HG02571 (cell line): ENCODE results near the gene SNCAIP.
"Not testable (repeated sequence)": the region's sequence is repeated elsewhere in the genome, so short reads cannot be mapped to it uniquely, and the experiment has no call there.

Source experiments
- ATAC-seq: cut with Tn5 transposase; IDR thresholded peaks from one replicate; pipeline ENCODE4 v1.9.1; 2021; ENCODE audit warnings: mild to moderate bottlenecking, moderate library complexity; ENCODE audit not compliant: unreplicated experiment

SNCAIP gene

DNA sequence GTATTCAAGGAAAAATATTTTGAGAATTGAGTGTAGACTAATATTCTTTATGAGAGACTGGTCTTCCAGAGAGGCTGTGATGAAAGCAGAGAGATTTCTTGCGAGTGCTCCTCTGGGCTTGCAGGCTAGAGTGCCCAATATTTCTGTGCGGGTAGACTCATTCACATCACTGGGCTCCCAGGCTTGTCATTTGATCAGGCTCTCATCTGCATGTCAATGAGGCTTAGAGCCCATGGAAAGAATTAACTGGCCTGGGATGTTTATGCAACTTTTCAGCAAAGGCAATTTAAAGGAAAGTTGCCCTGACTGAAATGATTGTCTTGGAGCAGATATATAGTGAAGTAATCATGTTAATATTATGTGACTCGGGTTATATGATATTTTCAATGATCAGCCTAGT, 42.3 kb downstream of the SNCAIP start:
- ATAC-seq: no peak

DNA sequence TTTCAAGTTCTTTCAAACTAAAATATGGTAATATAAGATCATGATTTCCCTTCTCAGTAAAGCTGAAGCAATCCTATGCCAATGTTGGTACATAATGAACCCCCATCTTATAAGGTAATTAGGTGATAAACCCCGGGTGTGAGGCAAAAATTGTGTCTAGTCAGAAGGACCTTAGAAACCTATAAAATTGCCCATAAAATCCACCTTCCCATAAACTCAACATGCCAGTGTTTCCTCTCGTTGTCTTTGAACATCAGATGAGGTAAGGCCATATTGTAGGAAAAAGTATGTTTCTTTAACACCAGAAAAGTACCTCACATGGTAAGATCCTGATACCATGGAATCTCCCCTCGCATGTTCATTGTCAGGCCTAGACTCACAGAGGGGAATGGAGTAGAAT, 43.3 kb downstream of the SNCAIP start:
- no peak for ATAC-seq

DNA sequence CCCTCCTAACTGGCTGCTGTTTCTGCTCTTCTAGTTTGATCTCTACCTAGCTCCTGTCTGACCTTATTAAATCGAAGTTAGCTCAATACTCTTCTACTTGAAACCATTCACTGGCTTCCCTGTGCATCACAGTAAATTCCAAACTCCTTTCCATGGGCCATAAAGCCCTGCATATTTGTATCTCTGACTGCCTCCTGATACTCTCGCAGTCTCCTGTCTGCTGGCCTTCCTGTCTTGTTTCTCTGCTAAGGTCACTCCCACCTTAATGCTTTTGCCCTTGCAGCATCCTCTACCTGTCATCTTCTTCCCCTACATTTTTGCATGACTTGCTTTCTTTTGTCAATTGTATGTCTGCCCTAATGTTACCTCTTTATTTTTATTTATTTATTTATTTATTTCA, 44.8 kb downstream of the SNCAIP start:
- no peak for ATAC-seq

DNA sequence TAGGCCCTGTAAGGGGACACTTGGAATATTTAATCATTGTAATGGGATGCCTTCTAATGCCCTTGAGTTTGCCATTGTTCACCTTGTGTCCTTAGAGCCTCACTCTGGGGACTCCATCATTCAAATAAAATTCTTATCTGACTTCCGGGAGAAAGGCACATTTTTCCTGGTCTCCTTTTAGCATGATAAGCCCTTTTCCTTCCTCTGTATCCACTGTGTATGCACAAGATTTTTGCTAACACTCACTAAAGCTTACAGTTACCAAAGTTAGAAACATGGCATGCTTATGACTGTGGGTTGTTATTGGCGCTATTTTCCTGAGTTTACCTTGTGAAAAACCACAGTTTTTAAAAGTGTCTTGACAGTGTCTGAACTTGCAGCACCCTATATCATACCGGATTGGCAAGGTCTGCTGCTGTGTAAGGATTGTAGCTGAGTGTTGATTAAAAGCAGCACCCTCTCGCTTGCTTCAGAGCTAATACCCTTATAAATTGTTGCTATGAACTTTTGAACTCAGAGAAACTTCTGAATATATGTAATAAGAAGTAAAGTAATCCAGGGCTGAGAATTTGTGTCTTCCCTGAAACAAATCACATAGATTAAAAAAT, 46.4 kb downstream of the SNCAIP start:
- no peak for ATAC-seq

DNA sequence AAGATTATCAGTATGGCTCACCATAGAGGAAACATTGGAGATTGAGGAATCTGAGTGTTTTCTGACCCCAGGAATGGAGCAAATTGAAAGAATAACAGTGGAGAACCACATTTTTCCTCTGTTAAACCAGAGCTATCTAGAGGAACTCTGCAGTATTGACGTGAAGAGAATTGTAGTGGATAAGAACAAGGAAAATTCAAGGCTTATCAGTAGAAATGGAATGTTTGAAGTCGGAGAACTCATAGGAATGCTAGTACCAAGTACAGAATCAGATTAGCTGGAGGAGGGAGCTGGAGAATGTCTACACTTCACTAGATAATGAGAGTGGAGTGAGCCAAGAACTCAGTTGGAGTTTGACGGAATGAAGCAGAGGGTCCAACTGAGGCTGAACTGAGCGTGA, 50.3 kb downstream of the SNCAIP start:
- ATAC-seq: no peak

DNA sequence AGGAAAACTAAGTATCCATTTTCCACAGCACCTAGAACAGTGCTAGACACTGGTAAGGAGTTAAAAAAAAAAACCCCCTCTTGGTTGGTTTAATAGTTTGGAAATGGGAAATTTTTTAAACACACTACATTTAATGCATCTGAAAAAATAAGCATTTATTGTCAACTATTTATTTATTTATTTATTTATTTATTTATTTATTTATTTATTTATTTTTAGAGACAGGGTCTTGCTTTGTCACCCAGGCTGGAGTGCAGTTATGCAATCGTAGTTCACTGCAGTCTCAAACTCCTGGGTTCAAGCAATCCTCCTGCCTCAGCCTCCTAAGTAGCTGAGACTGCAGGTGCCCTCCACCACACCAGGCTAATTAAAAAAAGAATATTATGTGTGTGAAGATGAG, 51.6 kb downstream of the SNCAIP start:
- ATAC-seq: no peak

DNA sequence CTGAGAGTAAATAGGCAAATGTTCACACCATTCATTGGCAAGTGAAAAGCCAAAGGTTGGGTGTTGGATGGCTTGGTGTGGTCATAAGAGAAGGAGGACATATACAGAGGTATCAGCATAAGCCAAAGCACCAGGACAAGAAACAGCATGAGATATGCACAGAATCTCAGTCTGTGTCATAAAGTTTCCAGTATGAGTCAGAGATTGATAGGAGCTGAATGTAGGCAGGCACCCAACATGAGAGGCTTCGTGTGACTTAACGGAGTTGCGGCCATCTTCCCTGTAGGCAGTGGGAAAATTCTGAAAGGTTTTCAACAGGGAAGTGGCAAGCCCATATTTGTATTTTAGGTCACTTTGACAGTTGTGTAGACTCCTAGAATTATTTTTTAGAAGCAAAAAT, 54.5 kb downstream of the SNCAIP start:
- no peak for ATAC-seq

DNA sequence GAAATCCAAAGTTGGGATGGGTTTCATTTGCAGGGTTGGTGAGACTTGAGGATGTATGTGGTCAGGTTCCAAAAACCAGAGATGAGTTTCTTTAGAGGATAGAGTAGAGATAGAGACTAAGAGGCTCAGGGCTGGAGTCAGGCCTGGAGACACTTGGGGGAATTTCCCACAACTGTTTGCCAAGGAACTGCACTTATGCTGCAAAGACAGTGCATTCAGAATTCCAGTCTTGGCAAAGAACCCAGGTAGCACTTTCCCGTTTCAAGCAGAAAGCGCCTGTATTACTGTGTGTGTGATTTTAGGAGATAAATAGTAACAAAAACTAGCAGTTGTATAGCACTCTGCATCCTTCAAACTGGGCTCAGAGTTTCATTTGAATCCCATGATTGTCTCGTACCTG, 55.4 kb downstream of the SNCAIP start:
- no peak for ATAC-seq

DNA sequence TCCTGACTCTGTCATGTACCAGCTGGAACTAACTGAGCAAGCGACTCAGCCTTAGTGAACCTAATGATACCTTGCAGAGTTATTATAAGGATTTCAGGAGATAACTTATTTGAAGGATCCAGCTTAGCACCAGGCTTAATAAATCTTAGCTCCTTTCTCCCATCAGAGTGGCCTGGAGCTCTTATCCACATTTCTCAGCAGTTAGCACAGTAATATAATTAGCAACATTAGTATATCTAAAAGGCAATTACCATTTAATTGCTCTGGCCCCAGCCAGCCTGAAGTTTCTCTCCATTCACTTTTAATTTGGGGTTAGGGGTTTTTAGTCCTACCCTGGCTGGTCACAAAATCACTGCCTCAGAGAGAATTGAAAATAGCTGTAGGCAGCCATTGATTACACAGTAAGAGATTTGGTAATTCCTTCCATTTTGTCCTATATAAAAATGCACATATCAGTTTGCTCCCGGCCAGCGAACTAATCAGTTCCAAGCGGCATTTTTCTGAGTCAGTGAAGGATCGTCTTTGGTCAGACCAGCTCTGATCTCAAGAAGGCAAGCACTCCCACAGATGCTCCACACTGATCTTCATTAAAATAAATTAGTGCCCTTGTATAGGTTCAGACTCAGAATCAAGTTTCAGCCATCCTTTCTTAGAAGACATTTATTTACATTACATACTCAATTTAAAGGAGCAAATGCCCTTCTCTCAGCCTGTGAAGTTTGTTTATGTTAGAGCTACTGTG, 56.6 kb downstream of the SNCAIP start:
- ATAC-seq: no peak

DNA sequence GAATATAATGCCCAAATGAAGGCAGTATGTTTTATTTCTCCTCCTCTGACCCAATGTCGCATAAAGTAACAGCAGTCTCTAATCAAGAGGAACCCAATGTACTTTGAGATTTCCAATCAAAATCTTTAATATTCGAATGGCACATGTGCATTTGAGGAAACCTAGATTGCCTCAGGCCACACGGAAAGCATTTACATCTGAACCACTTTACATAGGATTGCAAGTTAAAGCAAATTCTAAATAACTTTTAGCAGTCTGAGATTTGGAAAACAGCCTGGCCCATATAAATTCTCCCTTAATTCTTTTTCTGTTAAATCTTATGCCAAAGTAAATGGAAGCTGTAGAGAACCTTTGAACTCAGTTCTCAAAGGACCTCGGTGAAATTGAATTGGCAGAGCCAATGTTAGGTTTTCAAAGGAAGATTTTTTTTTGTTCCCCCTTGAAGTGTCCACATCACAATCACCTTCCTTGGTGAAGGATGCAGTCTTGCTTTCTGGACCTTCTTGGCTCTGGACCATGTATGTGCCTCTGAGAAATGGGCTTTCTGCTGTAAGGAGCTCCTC, 57.3 kb downstream of the SNCAIP start:
- no peak for ATAC-seq

DNA sequence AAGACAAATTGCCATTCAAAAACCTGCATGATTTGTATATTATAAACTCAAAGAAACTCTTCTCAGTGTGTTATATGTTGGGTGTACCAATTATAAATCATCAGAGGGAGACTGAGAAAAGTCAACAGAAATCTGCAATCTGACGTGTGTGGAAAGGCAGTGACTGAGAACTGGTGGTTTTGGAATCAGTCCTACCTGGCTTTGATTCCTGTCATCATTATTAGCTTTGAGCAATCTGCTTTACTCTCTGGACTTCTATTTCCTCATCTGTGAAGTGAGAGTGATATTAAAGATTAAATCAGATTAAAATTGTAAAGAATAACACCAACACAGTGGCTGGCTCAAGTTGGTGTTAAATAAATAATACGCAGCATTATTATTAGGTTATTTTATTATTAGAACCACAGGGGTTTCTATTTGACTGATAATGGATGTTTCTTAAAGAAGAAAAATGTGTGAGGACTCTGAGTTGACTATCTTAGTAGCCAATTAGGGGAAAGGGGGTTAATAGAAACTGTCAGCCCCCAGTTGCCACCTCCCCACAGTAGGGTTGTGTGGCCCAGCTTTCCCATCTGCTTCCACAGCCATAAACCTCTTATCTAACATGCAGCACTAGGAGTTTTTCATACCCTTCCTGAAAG, 59.6 kb downstream of the SNCAIP start:
- no peak for ATAC-seq

DNA sequence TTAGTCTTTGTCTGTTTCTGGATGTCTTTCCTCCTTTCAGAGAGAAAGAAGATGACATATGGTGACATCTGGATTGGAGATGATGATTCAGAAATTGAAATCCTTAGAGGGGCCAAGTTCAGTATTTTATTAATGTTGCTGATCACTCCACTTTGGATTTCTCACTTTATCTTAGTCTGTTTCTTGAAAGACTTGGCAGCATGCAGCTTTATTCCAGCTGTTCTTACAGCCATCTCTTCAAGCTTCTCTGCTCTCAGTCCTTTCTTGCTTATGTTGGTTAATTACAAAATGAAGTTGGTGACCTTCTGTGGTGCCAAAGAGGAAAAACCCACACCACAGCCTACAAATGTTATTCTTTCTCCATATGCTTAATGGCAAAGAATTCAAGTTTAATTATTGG, 62.1 kb downstream of the SNCAIP start:
- ATAC-seq: no peak

DNA sequence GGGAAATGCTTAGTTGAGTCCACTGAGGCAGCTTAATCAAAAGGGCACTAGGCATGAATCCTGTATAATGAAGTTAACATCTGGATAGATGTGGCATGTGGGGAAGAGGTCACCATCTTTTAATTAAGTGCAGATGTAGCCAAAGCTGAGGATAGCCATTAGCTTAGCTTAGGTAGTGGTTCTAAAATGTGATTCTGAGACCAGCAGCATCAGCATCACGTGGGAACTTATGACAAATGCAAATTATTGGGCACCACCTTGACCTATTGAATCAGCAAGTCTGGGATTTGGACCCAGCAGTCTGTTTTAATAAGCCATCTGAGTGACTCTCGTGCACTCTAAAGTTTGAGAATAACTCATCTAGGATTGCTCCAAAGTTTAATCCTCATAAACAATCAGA, 63.8 kb downstream of the SNCAIP start:
- no peak for ATAC-seq

DNA sequence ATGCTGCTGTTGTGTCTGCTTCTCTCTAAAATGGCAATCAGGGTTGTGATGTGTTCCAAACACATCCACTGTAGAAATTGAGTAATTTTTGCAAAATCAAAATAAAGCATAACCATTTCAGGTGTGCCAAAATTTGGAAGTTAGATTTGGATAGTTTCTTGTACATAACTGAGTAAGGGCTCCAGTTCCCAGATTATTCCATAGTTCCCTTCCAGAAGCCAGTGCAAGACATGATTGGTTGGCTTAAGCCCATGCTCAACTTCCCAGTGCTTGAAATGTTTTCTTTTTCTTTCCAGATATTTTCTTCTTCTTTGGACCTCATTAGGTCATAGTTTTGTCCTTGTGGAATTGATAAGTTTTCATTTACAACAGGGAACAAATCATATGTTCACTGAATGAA, 64.2 kb downstream of the SNCAIP start:
- no peak for ATAC-seq

DNA sequence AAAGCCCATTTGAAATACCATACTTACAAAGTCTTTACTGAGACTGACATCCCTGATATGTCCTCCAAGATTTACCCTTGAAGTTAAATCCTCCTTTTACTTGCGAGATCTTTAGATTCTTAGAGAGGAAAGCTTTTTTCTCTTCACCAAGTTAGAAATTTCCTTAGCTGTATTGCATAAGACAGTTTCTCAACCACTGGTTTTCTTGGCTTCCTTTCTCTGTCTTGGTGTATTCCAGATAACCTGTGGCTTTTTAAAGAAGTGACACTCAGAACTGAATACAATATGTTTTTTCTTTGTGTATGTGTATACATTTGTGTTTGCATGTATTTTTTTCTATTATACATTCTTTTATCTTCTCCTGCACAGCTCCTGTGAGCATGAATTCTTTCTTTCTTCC, 65.0 kb downstream of the SNCAIP start:
- no peak for ATAC-seq

DNA sequence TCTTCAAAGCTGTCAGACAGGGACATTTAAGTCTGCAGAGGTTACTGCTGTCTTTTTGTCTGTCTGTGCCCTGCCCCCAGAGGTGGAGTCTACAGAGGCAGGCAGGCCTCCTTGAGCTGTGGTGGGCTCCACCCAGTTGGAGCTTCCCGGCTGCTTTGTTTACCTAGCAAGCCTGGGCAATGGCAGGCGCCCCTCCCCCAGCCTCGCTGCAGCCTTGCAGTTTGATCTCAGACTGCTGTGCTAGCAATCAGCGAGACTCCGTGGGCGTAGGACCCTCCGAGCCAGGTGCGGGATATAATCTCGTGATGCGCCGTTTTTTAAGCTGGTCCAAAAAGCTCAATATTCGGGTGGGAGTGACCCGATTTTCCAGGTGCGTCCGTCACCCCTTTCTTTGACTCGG, 70.9 kb downstream of the SNCAIP start:
- not testable (repeated sequence) for ATAC-seq

DNA sequence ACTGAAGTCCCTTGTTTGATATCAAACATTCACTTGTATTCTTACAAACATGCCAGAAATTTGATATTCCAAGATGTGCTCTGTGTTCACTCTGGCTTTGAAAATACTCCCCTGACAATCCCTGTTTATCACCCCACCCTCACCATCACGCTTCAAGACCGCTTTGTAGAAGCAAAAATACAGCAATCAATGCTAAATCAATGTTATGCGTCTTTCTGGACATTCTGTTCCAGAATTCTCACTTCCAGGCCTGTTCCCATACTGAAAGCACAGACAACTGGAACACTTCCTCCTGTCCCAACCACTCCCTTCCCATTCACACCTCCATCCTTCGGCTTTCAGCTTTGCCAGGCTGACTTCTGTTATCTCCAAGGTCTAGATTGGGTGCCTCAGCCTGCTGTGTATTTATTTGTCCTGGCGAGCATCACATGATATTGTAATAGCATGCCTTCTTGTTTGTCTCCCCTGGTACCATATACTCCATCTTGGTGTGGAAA, 72.8 kb downstream of the SNCAIP start:
- ATAC-seq: no peak

DNA sequence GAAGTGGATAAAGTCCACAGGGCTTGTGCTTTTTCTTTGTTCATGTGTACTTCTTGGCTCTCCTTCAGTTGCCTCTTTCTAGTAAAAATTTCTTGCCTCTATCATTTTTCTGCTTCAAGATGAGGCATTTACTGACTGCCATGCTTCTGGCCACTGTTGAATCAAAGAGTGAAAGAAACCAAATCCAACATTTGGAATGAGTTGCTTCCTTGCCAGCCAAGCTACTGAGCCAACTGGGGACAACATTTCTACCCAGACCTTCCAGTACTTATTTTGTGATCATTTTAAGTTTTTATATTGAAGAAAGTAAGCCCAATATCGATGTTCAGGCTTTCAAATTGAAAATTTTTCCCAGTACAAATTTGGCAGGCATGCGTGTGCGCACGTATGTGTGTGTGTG, 73.2 kb downstream of the SNCAIP start:
- ATAC-seq: no peak

DNA sequence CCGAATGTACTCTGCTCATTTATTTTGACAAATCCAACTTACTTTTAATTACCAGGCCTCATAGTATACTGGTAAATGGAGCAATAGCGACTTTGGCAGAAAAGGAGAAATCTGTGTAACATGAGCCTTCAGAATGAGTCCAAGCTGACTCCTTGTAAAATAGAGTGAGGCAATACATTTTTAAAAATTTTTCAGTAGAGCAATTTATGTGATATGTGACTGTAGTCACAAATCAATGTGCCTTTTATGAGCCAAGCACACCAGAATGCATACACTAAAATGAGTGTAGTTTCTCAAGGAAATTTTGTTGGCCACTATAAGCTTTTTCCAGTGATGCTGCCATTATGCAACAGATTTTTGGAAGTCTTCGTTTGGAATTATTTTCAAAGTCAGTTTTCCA, 73.8 kb downstream of the SNCAIP start:
- ATAC-seq: no peak

DNA sequence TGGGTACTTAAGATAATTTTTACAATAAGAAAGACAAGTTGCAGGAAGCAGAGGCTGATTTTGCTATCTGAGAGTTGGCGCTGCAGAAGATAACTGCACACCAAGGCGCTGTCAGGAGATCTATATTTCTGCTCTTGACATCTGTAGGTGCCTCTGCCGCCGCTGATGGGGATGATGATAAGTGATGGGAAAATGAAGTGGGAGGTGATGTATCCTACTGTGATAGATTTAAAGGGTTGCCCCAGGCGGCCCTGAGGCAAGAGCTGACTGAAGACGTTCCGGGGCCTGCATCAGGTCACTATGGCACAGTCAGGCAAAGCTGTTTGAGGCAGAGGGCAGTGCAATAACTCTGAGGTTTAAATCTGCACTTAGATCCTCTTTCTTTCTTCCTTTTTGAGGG, 78.1 kb downstream of the SNCAIP start:
- no peak for ATAC-seq

DNA sequence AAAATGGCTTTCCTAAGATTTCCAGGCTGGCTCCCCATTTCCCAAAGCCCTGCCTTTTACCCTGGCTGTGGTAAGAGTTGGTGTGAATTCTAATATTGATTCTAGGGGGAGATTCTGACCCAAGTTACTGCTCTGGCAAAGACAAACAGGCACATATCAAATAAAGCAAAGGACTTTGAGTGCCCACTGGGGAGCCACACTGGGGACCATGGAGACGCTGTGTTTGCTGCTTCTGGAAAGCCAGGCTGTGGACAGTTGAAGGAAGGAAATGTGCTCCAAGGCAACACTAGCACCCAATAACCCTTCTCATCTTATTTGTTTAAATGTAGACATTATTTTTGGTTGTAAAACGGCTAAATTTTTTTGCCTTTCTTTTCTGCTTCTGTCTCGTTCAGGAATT, 78.7 kb downstream of the SNCAIP start:
- ATAC-seq: no peak

DNA sequence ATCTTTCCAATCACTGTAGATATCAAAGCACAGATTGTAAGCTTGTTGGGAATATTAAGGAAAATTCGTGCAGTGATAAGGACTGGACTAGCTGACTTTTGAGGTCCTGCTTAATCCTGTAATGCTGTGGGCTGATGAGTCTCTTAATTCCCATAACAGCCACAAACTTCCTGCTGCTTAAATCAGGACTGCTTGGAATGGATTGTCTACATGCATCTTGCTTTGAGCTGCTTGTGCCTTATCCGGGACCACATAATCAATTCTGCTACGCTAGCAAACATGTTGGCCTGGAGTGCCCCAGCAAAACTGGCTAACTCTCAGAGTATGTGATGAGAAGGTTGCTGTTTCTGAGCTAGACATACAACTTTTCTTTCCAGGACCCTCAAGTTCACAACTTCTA, 79.6 kb downstream of the SNCAIP start:
- no peak for ATAC-seq
